DMS153 treated with DMSO at 0.1 percent for 48 hours (cell line): Measurements from ENCODE around the gene PRDM2.
"Not testable (repeated sequence)": the region's sequence is repeated elsewhere in the genome, so short reads cannot be mapped to it uniquely, and the experiment has no call there.

Experiments used
- DNase-seq: peaks from one replicate; lab custom pipeline; 2025; ENCODE audit not compliant: unreplicated experiment; lab: John Stamatoyannopoulos, UW

PRDM2 gene, protein sequence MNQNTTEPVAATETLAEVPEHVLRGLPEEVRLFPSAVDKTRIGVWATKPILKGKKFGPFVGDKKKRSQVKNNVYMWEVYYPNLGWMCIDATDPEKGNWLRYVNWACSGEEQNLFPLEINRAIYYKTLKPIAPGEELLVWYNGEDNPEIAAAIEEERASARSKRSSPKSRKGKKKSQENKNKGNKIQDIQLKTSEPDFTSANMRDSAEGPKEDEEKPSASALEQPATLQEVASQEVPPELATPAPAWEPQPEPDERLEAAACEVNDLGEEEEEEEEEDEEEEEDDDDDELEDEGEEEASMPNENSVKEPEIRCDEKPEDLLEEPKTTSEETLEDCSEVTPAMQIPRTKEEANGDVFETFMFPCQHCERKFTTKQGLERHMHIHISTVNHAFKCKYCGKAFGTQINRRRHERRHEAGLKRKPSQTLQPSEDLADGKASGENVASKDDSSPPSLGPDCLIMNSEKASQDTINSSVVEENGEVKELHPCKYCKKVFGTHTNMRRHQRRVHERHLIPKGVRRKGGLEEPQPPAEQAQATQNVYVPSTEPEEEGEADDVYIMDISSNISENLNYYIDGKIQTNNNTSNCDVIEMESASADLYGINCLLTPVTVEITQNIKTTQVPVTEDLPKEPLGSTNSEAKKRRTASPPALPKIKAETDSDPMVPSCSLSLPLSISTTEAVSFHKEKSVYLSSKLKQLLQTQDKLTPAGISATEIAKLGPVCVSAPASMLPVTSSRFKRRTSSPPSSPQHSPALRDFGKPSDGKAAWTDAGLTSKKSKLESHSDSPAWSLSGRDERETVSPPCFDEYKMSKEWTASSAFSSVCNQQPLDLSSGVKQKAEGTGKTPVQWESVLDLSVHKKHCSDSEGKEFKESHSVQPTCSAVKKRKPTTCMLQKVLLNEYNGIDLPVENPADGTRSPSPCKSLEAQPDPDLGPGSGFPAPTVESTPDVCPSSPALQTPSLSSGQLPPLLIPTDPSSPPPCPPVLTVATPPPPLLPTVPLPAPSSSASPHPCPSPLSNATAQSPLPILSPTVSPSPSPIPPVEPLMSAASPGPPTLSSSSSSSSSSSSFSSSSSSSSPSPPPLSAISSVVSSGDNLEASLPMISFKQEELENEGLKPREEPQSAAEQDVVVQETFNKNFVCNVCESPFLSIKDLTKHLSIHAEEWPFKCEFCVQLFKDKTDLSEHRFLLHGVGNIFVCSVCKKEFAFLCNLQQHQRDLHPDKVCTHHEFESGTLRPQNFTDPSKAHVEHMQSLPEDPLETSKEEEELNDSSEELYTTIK (N-terminal part only)

DNA sequence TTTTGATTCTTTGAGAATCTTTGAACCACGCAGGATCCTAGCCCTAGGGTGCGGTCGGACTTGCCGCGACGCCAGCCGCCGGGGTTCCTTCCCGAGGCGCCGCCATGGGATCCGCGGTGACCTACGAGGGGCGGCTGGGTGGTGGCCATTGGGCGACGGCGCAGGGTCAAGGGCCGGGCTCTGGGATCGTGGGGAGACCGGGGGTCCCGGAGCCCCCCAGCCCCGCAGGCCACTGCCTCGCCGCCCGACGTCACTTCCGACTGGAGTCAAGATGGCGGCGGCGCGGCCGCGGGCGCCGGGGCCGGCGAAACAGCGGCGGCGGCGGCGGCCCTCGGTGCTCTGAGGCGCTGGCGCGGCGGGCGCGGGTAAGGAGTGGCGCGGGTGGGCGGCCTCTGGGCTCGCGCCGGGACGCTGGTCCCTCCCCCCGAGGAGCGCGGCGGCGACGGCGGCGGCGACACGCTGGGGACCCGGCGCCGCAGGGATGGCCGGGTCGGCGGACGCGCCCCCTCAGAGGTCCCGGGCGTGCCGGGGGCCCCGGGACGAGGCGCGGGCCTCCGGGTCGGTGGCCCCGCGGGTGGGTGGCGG, at the start of gene PRDM2:
TSS of gene PRDM2 (plus strand) at position 253 of the 585 bp plus-strand sequence. CDS start 15,418 bp downstream, outside the sequence.
- peak; percentile 35 for DNase-seq

DNA sequence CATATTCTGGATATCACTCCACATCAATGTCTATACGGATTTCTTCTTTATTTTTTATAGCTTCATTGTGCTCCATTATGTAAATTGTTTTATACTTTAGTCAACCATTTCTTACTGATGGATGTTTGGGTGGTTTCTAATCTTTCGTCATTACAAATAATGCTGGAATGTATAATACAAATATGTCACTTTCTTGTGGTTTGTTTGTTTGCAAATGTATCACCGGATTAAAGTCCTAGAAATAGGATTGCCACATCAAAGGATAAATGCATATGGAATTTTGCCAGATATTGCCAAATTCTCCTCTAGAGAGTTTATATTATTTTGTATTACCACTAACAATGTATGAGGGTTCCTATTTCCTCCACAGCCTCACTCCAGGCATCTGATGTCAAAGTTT, 48.7 kb upstream of the PRDM2 start:
- no peak for DNase-seq

DNA sequence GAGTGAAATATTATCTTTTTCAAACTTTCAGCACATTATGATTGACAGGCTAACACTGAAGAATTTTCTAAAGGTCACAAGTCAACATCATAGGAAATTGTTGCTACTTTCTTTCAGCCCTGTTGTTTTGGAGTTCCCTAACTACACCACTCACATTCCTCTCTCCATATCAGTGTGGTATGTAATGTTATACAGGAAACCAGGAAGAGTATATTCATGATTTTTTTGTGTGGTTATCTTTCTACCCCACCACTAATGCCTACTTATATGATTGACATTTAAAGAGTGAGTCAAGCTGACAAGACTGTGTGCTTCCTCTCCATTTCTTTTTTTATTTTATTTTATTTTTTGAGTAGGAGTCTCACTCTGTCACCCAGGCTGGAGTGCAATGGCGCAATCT, 47.8 kb upstream of the PRDM2 start:
- DNase-seq = no peak

DNA sequence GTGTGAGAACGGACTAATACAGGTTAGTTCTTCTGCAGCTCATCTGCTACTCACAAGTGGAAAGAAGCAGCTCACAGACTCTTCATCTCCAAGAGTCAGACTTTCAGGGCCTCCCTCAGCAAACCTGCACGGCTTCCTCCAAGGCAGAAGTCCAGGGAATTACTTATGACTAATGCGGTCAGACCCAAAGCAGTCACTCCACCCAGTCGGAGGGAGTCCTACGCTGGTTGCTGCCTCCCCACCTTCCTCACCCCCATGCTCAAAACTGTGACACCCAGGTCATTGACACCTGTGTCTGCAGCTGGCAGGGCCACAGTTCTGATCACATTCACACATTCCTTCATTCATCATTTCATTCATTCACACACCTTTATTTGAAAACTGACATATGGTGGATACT, 38.4 kb upstream of the PRDM2 start:
- no peak for DNase-seq

DNA sequence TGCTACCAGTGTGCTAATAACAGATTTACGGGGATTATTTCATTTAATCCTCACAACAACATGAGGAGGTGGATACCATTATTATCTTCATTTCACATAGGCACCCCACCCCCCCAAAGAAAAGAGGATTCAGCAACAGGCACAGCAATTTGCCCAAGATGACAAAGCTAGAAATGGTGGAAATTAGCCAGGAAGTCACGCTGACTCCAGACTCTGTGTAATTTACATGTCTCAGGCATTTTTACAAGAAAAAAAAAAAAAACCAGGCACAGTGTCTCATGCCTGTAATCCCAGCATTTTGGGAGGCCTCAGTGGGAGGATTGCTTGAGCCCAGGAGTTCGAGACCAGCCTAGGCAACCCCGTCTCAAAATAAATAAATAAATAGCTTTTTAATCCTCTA, 37.5 kb upstream of the PRDM2 start:
- DNase-seq = no peak

DNA sequence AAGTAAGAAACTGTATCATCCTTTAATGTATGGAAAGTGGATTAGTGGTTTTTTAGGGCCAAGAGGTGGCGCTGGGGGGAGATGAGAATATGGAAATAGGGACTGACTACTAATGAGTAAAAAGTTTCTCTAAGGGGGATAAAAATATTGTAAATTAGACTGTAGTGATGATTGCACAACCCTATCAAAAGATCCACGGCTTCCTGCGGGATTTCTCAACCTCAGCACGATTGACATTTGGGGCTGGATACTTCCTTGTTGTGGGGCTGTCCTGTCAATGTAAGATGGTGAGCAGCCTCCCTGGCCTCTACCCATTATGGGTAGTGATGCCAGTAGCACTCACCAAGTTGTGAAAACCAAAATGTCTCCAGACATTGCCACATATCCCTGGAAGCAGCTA, 36.0 kb upstream of the PRDM2 start:
- DNase-seq = no peak

DNA sequence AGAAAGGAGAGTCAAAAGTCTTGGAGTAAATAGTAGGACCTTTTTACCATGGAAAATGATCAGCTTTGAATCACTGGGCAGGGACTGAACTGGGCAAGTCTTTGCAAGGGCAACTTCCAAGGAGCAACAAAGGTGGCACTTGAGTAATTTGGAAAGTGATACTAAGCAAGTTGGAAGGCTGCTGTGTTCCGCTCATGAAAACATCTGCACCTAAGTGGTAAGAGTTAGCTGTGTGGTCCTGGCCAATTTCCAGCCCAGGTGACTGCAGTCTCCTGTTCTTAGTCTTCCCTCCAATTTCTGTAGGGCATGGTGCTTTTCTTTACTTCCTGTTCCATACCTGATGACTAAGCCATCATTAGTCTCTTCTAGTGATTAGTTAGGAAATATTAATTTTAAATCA, 35.5 kb upstream of the PRDM2 start:
- no peak for DNase-seq

DNA sequence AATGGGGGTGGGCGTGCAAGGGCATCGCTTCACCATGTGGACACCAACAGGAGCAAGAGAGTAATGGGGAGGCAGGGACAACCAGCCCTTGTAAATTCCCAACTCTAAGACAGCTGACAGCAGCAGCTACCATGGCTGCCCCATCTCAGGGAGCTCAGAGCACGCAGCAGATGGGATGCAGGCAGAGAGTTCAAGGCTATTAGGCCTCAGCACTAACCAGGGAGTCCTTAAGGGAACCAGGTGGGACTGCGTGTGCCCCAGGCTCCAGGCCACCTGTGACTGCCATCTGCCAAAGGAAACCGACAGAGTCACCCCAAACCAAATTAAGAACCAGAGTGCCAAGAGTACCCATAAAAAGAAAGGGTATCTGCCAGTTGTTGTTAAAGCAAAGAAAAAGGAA, 33.7 kb upstream of the PRDM2 start:
- no peak for DNase-seq

DNA sequence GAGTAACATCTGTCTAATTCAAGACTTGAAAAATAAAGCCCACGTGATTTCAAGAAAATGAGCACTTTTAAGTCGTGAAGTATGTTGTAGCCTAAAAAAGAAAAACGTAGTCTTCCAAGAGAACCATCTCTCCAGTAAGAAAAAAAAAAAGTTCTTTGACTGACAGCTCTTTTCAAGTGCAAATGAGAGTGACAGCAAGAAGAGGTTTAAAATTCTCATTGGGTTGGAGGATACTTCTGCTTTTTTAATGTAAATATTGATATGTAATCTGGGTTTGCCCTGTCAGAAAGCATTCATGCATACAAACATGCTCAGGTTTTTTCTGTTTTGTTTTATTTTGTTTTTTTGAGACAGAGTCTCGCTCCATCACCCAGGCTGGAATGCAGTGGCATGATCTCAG, 32.3 kb upstream of the PRDM2 start:
- no peak for DNase-seq

DNA sequence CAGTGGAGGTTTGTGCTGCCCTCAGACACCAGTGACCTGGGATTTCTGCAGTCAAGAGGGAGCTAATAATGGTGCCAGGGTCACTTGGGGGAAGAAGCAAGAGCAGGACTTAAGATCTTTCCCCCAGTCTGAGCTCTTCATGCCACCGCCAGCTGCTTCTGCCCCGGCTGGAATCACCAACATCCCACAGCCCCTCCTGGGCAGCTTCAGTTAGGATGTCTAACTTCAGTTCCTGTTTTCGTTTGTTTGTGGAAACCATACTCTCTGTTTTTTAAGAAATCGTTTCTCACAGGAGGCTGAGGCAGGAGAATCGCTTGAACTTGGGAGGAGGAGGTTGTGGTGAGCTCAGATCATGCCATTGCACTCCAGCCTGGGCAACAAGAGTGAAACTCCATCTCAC, 25.6 kb upstream of the PRDM2 start:
- no peak for DNase-seq

DNA sequence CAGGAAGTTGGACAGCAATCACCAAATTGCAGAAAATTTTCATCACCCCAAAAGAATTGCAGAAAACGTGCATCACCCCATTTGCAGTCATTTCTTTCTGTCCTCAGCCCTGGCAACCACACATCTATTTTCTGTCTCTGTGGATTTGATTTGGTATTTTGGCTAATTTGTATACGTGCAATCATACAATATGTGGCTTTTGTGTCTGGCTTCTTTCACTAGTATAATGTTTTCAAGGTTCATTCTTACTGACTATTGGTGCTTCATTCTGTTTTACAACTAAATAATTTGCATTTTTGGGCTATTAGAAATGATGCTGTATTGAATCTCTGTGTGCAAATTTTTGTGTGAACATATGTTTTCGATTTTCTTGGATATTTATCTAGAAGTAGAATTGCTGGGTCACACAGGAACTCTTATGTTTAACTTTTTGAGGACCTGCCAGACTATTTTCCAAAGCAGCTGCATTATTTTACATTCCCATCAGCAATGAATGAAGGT, 24.8 kb upstream of the PRDM2 start:
- DNase-seq = no peak

DNA sequence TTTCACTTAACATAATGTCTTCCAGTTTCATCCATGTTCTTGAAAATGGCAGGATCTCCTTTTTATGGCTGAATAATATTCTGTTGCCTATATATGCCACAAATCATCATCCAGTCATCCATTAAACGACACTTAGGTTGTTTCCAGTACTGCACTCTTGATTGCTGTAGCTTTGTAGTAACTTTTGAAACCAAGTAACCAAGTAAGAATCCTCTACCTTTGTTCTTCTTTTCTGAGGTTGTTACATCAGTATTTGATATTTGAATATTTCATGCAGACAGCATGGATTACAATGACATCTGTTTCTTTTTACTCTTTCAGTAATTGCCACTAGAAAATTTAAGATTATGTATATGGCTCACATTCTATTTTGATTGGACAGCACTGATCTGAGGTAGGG, 22.1 kb upstream of the PRDM2 start:
- no peak for DNase-seq

DNA sequence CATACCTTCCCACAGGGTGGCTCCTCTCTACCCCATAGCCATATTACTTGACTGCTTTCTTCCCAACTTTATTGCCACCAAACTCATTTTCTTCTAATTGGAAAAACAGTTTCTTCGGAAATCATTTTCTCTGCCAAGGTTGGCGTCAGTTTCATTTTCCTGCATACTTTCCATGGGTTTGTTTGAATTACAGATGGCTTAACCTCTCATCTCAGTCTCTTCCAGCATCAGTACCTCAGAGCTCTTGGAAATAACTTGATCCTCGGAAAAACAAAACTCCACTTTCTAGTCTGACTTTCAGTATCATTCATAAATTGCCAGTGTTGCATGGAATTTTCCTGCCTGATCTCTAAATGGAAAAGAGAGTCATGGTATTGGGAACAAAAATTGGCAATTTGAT, 20.3 kb upstream of the PRDM2 start:
- DNase-seq = no peak

DNA sequence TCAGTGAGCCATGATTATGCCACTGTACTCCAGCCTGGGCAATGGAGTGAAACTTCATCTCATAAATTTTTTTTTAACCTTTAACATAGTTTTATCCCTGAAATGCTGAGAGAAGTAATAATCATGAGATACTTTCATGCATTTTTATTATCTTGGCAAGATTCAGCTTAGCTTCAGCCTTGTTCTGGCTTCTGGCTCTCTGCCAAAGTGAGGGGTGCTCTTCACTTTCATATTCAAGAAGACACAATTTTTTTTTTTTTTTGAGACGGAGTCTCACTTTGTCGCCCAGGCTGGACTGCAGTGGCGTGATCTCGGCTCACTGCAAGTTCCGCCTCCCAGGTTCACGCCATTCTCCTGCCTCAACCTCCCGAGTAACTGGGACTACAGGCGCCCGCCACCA, 19.4 kb upstream of the PRDM2 start:
- not testable (repeated sequence) for DNase-seq

DNA sequence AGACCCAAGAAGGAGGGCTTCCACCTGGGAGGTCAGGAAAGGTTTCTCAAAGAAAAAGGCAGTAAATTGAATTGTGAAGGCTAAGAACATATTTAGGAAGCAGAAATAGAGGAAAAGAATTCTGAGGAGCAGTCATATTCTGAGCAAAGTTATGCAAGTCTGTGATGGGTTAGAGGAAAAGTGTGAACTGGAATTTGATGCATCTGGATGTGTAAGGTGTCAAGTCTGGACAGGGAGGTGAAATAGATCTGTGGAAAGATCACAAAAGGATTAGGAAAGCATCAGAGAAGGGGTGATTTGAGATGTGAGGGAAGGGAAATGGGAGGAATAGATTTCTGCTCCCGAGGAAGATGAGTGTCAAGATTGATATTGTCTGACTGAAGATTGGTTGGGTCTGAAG, 18.1 kb upstream of the PRDM2 start:
- no peak for DNase-seq

DNA sequence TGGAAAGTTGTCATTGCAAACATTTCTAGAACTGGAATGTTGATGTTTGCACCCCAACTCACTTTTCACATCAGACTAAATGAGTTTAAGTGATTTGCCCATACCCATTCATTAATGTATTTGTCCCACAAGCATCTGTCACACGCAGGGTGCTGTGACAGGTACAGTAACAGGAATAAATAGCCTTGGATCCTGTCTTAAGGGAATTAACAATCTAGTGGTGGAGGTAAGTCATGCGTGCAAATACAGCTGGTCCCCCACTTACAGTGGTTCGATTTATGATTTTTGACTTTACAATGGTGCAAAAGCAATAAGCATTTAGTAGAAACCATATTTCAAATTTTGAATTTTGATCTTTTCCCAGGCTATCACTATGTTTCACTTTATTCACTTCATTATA, 17.5 kb upstream of the PRDM2 start:
- DNase-seq = no peak

DNA sequence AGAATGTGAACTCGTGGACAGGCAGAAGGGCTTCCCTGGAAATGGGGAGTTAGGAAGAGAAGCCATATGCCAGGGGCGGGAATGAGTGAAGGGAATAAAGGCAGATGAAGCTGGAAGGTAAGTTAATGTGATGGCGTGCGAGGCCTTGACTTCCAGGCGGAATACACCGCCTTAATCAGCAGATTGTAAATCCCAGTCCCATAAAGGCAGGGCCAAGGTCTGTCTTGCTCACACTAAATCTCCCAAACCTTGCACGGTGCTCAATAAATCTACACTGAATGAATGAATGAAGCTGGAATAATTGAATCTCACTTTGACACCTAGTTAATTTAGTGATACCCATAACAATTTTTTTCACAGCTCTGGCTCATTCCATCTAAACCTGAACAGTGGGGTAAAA, 16.8 kb upstream of the PRDM2 start:
- no peak for DNase-seq

DNA sequence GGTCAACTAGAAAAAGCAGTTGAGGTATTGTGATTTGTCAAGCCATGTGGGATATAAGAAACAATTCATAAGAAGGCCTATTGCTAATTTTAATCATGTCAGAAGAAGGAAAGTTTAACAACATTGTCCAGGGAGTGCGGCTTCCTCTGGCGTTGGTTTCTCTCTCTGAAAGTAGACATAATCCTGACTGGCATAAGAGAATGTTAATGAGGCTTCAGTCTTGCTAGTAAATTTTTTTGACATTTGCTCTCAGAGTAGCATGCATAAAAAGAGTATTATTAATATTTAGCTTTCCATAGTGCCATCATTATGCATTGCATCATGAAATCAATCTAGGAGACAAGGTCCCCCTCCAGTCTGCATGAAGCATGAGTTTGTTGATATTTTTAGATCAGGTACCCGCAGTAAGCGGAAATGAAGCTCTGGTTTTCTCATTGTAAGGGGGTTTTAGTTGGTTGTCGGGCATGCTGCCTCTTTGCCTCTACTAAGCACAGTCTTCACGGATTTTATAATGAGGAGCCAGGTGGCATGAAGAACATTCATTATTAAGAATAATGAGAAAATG, 12.8 kb upstream of the PRDM2 start:
- no peak for DNase-seq

DNA sequence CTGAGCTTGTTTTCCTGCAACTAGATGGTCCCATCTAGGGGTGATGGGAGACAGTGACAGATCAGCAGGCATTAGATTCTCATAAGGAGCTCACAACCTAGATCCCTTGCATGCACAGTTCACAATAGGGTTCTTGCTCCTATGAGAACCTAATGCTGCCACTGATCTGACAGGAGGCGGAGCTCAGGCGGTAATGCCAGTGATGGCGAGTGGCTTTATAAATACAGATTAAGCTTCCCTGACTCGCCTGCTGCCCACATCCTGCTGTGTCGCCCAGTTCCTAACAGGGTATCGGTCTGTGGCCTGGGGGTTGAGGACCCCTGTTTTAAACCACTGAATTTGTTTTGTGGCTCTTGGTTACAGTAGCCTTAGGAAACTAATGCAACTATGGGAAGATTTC, 6.9 kb upstream of the PRDM2 start:
- not testable (repeated sequence) for DNase-seq

DNA sequence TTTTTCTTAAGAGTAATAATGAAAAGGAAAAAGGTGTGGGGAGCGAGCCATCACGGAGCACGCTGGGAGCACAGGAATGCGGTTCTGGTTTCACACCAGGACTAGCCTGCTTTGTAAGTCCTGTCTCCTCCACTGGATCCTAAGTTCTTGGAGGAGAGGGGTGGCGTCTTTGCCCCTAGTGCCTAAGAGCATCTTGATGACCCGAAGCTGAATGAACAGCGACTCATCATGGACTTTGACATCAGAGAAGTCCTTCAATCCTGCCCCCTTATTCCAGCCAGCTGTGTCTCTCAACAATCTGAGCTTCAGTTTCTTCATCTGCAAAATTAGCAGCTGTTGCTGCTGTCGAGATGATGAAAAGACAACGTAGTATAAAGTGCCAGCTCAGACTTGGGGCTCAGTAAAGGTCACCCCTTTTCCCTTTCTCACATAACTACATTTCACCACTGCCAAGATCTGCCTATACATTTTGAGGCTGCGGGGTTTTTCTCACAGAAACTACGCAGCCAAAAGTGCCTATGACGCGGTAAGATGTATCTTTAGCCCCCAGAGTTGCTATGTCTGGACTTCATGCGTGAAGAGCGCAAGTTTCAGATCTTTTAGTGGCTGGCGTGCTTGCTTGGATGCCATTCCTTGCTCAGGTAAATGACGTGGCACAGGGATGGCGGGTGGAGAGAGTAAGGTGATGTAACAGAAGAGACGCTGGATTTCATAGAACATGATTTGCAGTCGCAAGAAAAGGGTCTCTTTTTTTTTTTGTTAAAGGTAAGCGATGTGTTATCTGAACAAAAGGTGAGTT, 4.9 kb upstream of the PRDM2 start:
- DNase-seq = no peak
